Calu3 (cell line): ENCODE measurements around the gene NEURL4. TPM values are rescaled to one million over a fixed set of nuclear protein-coding genes. Genes with fewer than 3 reads are reported as not detected.
A peak's percentile ranks its signal among the peaks of the same experiment; 100 is the strongest.
"Not testable (repeated sequence)": the region's sequence is repeated elsewhere in the genome, so short reads cannot be mapped to it uniquely, and the experiment has no call there.

Source experiments
- BruUV-seq: library from RNA; stranded (reverse); fragments of 400-500 nt; replicated peaks from 2 replicates; lab custom pipeline; 2021; lab: Mats Ljungman, UMichigan
- CTCF ChIA-PET: fragments of 300-600 bp; sonication (Branson Sonifier 250); formaldehyde crosslinking; loops from one replicate; lab custom pipeline; 2022; ENCODE audit warnings: antibody characterized with exemption; lab: Charles Lee
- DNase-seq: peaks from one replicate; pipeline ENCODE4 v3.0.0; 2022
- H3K27ac Mint-ChIP-seq: one replicate; pipeline ENCODE4 v1.8.0; 2022; ENCODE audit warnings: mixed read lengths; ENCODE audit not compliant: unreplicated experiment
- H3K27me3 Mint-ChIP-seq: one replicate; pipeline ENCODE4 v1.8.0; 2022; ENCODE audit warnings: mixed read lengths; ENCODE audit not compliant: unreplicated experiment
- H3K36me3 Mint-ChIP-seq: one replicate; pipeline ENCODE4 v1.8.0; 2022; ENCODE audit warnings: mild to moderate bottlenecking, moderate library complexity, mixed read lengths; ENCODE audit not compliant: insufficient read depth, unreplicated experiment
- H3K4me1 Mint-ChIP-seq: one replicate; pipeline ENCODE4 v1.8.0; 2022; ENCODE audit warnings: mild to moderate bottlenecking, low read depth, mixed read lengths; ENCODE audit not compliant: unreplicated experiment
- H3K4me3 Mint-ChIP-seq: one replicate; pipeline ENCODE4 v1.8.0; 2022; ENCODE audit warnings: mild to moderate bottlenecking, low read depth, moderate library complexity, mixed read lengths; ENCODE audit not compliant: unreplicated experiment
- H3K9me3 Mint-ChIP-seq: one replicate; pipeline ENCODE4 v1.8.0; 2022; ENCODE audit warnings: low read depth, mixed read lengths; ENCODE audit not compliant: unreplicated experiment
- intact Hi-C: fragments of 100-400 bp; cut with micrococcal nuclease; formaldehyde crosslinking; loops from one replicate; pipeline ENCODE4 v1.10.0; 2022; ENCODE audit not compliant: unreplicated experiment
- total RNA-seq: library from RNA; stranded (reverse); gene quantifications from 2 replicates; pipeline ENCODE4 v1.2.3, GENCODE V29; 2022
- TF ChIP-seq, protein P1 (sequence below): fragments of 200-600 bp; IDR thresholded peaks from one replicate; pipeline ENCODE4 v1.8.0; 2022; ENCODE audit warnings: antibody characterized with exemption; ENCODE audit not compliant: unreplicated experiment

NEURL4 gene
- total RNA-seq, 1 experiment from 2014 or later: 31.9 TPM

DNA sequence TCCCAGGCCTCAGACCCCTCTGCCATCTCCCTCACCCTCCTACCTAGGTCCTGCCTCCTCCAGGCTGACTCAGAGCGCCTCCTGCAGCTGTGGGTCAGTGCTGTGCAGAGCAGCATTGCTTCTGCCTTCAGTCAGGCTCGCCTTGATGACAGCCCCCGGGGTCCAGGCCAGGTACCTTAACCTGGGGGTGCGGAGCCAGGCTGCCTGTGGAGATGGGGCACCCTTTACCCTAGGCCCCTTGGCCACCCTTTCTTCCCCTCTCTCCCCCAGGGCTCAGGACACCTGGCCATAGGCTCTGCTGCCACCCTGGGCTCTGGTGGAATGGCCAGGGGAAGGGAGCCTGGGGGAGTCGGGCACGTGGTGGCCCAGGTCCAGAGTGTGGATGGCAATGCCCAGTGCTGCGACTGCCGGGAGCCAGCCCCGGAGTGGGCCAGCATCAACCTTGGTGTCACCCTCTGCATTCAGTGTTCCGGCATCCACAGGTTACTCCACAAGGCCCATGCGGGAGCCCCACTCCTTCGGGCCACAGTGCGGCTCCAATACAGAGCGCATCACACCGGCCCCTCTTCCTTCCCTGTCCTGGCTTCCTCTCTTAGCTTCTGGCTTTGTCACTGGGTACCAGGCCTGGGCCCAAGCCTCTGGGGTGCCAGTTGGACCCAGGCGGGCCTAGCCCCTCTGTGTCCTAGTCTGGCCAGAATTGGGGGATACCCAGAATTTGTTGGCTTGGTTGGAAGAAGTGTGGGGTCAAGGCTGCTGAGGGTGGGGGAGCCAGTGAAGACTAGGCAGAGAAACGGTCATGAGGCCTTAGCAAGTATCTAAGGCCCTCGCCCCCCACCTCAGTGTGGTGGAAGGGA lies 17.9 kb upstream of the NEURL4 start:
- DNase-seq: no peak
- intact Hi-C loops: loop anchor here (1.0 to 5.0 kb wide), 2 partner anchors 67 to 300 kb away; no protein-coding TSS in a partner anchor
- no peak overlapping the region for H3K4me3 Mint-ChIP-seq
- peaks cover 51% of the 10 kb centered on the region for H3K36me3 Mint-ChIP-seq
- H3K9me3 Mint-ChIP-seq: no peaks in the 10 kb centered on the region
- CTCF ChIA-PET: no interaction called here
- TF ChIP-seq, protein P1, sequence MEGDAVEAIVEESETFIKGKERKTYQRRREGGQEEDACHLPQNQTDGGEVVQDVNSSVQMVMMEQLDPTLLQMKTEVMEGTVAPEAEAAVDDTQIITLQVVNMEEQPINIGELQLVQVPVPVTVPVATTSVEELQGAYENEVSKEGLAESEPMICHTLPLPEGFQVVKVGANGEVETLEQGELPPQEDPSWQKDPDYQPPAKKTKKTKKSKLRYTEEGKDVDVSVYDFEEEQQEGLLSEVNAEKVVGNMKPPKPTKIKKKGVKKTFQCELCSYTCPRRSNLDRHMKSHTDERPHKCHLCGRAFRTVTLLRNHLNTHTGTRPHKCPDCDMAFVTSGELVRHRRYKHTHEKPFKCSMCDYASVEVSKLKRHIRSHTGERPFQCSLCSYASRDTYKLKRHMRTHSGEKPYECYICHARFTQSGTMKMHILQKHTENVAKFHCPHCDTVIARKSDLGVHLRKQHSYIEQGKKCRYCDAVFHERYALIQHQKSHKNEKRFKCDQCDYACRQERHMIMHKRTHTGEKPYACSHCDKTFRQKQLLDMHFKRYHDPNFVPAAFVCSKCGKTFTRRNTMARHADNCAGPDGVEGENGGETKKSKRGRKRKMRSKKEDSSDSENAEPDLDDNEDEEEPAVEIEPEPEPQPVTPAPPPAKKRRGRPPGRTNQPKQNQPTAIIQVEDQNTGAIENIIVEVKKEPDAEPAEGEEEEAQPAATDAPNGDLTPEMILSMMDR: no peak
- peak overlapping the region; percentile 57 for H3K27ac Mint-ChIP-seq
- H3K27me3 Mint-ChIP-seq: peaks cover 42% of the 10 kb centered on the region
- H3K4me1 Mint-ChIP-seq: peaks cover 8% of the 10 kb centered on the region
- no TSS peak for BruUV-seq

DNA sequence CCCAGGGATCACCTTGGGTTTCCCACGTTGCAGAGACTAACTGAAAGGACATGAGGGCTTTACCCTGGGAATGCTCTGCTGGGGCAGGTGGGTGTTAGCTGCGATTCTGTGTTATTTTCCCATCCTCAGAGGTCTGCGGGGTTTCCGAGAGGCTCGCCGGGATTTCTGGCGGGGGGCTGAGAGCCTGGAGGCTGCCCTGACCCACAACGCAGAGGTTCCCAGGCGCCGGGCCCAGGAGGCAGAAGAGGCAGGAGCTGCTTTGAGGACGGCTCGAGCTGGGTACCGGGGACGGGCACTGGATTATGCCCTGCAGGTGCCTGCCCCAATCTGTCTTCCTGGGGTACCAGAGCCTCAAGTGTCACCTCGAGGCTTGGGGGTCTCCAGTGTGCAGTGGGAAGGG lies 14.1 kb upstream of the NEURL4 start:
- H3K27me3 Mint-ChIP-seq: peaks cover 47% of the 10 kb centered on the region
- no peak overlapping the region for H3K4me3 Mint-ChIP-seq
- BruUV-seq: no TSS peak
- DNase-seq: no peak
- H3K36me3 Mint-ChIP-seq: peaks cover 23% of the 10 kb centered on the region
- peaks cover 5% of the 10 kb centered on the region for H3K4me1 Mint-ChIP-seq
- H3K27ac Mint-ChIP-seq: no peak overlapping the region
- CTCF ChIA-PET: no interaction called here
- intact Hi-C loops: no loop called here
- TF ChIP-seq, protein P1: no peak
- H3K9me3 Mint-ChIP-seq: no peaks in the 10 kb centered on the region

DNA sequence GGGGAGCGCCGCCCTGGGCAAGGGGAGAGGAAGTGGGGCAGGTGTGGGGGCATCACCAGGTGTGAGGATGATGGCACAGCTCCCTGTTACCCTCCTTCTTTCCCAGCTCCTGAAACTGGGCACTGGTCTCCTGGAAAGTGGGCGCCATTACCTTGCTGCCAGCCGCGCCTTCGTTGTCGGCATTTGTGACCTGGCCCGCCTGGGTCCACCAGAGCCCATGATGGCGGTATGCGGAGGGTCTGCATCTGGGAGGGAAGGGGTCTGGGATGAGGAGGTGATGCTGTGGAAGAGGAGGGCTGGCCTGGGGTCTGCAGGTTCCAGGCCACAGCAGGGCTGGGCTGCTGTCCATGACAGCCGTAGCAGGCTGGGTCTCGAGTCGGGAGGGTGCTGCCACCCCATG lies 12.7 kb upstream of the NEURL4 start:
- no TSS peak for BruUV-seq
- intact Hi-C loops: no loop called here
- Mint-ChIP-seq H3K27ac (no peak overlapping the region), H3K9me3 (no peaks in the 10 kb centered on the region), H3K36me3 (peaks cover 12% of the 10 kb centered on the region), H3K4me1 (no peaks in the 10 kb centered on the region), H3K4me3 (no peak overlapping the region), H3K27me3 (peaks cover 33% of the 10 kb centered on the region)
- CTCF ChIA-PET: no interaction called here
- TF ChIP-seq, protein P1: no peak
- DNase-seq: no peak

DNA sequence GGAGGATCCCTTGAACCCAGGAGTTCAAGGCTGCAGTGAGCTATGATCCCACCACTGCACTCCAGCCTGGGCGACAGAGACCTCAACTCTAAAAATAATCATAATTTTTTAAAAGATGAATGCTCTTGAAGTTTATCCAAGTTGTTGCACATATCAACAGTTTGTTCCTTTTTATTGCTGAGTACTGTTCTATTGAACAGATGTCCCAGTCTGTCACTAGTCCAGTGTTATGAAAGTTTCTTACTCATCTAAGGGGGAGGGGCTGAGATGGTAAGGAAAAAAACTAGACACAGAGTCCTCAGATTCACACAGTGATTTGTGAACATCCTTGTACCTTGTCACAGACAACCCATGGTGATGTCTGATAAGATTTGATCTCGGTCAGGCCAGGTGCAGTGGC lies 11.0 kb upstream of the NEURL4 start:
- no peaks in the 10 kb centered on the region for H3K4me1 Mint-ChIP-seq
- peaks cover 33% of the 10 kb centered on the region for H3K27me3 Mint-ChIP-seq
- DNase-seq: no peak
- peaks cover 3% of the 10 kb centered on the region for H3K36me3 Mint-ChIP-seq
- H3K4me3 Mint-ChIP-seq: no peak overlapping the region
- CTCF ChIA-PET: interaction anchor here (1.2 kb wide), 1 partner anchor 11 kb away, joined by 3 read pairs; the partner anchor contains the start of gene NEURL4
- H3K9me3 Mint-ChIP-seq: no peaks in the 10 kb centered on the region
- TF ChIP-seq, protein P1: no peak
- BruUV-seq: no TSS peak
- intact Hi-C loops: no loop called here
- H3K27ac Mint-ChIP-seq: no peak overlapping the region

DNA sequence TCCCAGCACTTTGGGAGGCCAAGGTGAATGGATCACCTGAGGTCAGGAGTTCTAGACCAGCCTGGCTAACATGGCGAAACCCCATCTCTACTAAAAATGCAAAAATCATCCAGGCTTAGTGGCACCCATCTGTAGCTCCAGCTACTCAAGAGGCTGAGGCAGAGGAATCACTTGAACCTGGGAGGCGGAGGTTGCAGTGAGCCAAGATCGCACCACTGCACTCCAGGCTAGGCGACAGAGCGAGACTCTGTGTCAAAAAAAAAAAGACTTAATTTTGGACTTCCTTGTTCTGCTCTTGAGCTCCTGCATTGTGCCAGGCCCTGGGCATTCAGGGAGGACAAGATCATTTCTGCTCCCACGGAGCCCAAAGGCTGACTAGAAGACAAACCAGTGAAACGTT lies 8.5 kb upstream of the NEURL4 start:
- BruUV-seq, H3K36me3 Mint-ChIP-seq, H3K9me3 Mint-ChIP-seq, CTCF ChIA-PET, H3K4me1 Mint-ChIP-seq, H3K27ac Mint-ChIP-seq, DNase-seq, H3K4me3 Mint-ChIP-seq, intact Hi-C loops: not testable (repeated sequence)
- peaks cover 25% of the 10 kb centered on the region for H3K27me3 Mint-ChIP-seq
